BJ (cell line): ENCODE data around the gene ZNF559. TPM values are rescaled to one million over a fixed set of nuclear protein-coding genes. Genes with fewer than 3 reads are reported as not detected.
"Not testable (repeated sequence)": the region's sequence is repeated elsewhere in the genome, so short reads cannot be mapped to it uniquely, and the experiment has no call there.

ENCODE experiments used
- CTCF ChIA-PET: fragments of 350-600 bp; formaldehyde crosslinking; extraction: SDS; loops from one replicate; lab custom pipeline; 2021; ENCODE audit warnings: antibody characterized with exemption, inconsistent platforms; lab: Yijun Ruan, JAX
- POLR2A ChIA-PET: fragments of 300-600 bp; sonication (Branson Sonifier 250); formaldehyde crosslinking; extraction: SDS; loops from one replicate; lab custom pipeline; 2021; ENCODE audit warnings: antibody characterized with exemption; lab: Charles Lee
- DNase-seq: peaks from one replicate; pipeline ENCODE4 v3.0.0-alpha.2; 2011; ENCODE audit warnings: low read depth
- H3K27me3 ChIP-seq: 2 replicates; pipeline ENCODE4 v1.6.0; 2011; ENCODE audit warnings: low read length; ENCODE audit not compliant: control insufficient read depth, insufficient read depth
- H3K36me3 ChIP-seq: 2 replicates; pipeline ENCODE4 v1.5.1; 2011; ENCODE audit warnings: low read length; ENCODE audit not compliant: control insufficient read depth, insufficient read depth
- H3K4me3 ChIP-seq: 2 replicates; pipeline ENCODE4 v1.5.1; 2011; ENCODE audit warnings: low read depth, mild to moderate bottlenecking, control low read depth, low read length
- polyA minus RNA-seq: library from RNA; depleted of rRNA, polyadenylated mRNA; stranded (reverse); fragments of >200 nt; gene quantifications from 2 replicates; pipeline ENCODE4 v1.2.3, GENCODE V29; 2011; rRNA and poly(A)+ RNA removed
- polyA plus RNA-seq: library from polyadenylated mRNA; depleted of rRNA; stranded (reverse); fragments of >200 nt; gene quantifications from 2 replicates; pipeline ENCODE4 v1.2.3, GENCODE V29; 2011; rRNA removed
- TF ChIP-seq, protein P1 (sequence below): IDR thresholded peaks from 2 replicates; pipeline ENCODE4 v1.5.1; 2011; ENCODE audit warnings: low read depth, mild to moderate bottlenecking, control low read depth, inconsistent platforms, low read length, moderate library complexity; ENCODE audit not compliant: insufficient read depth

ZNF559 gene
- polyA plus RNA-seq (8.2 and 15.6 TPM in 2 replicates), polyA minus RNA-seq (3.8 and 7.3 TPM in 2 replicates)

DNA sequence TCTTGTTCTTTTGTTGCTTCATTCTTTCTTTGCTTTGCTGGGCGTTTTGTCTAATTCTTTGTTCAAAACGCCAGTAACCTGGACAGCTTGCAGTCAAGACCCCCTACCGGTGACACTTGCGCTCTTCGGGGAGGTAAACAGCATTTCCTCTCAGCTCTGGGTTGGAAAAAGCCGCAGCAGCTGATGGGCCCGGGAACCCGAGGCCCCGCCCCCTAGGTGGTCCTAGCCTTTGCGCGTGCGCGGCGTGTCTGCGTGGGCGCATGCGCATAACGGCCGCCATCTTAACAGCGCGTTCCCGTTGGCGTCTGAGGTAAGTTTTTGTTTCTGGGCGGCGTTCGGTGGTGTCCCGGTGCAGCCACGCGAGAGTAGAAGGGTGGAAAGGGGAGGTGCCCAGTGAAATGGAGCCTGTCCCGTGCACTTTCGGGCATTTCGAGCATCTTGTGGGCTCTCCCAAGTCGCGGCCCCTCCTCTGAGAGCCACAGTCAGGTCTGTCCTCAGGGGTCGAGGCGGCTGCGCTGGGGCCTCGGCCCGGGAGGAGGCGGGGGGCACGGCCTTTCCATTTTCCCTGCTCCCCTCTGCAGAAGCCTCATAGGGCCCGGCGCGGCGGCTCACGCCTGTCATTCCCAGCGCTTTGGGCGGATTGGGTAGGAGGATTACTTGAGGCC is at the start of gene ZNF559:
TSS of gene ZNF559 (plus strand) at position 261 of the 665 bp plus-strand sequence. CDS start 14,371 bp downstream, outside the sequence.
- DNase-seq = peak; percentile 77
- CTCF ChIA-PET = interaction anchor here (0.9 to 2.0 kb wide), 4 partner anchors 8 to 294 kb away, joined by 3 to 11 read pairs (median 4); no protein-coding TSS in a partner anchor
- Histone ChIP-seq H3K4me3 (peak within 1 kb of the TSS; percentile 89), H3K36me3 (no peaks in the 10 kb centered on the region), H3K27me3 (no peaks in the 10 kb centered on the region)
- POLR2A ChIA-PET = interaction anchor here (0.5 kb wide), 1 partner anchor 259 kb away, joined by 18 read pairs; no protein-coding TSS in a partner anchor
- TF ChIP-seq, protein P1, sequence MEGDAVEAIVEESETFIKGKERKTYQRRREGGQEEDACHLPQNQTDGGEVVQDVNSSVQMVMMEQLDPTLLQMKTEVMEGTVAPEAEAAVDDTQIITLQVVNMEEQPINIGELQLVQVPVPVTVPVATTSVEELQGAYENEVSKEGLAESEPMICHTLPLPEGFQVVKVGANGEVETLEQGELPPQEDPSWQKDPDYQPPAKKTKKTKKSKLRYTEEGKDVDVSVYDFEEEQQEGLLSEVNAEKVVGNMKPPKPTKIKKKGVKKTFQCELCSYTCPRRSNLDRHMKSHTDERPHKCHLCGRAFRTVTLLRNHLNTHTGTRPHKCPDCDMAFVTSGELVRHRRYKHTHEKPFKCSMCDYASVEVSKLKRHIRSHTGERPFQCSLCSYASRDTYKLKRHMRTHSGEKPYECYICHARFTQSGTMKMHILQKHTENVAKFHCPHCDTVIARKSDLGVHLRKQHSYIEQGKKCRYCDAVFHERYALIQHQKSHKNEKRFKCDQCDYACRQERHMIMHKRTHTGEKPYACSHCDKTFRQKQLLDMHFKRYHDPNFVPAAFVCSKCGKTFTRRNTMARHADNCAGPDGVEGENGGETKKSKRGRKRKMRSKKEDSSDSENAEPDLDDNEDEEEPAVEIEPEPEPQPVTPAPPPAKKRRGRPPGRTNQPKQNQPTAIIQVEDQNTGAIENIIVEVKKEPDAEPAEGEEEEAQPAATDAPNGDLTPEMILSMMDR = peak; percentile 44

DNA sequence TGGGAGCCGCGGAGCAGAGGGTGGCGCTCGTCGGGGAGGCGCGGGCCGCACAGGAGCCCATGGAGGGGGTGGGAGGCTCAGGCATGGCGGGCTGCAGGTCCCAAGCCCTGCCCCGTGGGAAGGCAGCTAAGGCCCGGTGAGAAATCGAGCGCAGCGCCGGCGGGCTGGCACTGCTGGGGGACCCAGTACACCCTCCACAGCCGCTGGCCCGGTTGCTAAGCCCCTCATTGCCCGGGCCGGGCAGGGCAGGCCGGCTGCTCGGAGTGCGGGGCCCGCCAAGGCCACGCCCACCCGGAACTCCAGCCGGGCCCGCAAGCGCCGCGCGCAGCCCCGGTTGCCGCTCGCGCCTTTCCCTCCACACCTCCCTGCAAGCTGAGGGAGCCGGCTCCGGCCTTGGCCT is 40.5 kb upstream of the ZNF559 start:
- POLR2A ChIA-PET, H3K4me3 ChIP-seq, CTCF ChIA-PET, H3K27me3 ChIP-seq, H3K36me3 ChIP-seq, DNase-seq: not testable (repeated sequence)

DNA sequence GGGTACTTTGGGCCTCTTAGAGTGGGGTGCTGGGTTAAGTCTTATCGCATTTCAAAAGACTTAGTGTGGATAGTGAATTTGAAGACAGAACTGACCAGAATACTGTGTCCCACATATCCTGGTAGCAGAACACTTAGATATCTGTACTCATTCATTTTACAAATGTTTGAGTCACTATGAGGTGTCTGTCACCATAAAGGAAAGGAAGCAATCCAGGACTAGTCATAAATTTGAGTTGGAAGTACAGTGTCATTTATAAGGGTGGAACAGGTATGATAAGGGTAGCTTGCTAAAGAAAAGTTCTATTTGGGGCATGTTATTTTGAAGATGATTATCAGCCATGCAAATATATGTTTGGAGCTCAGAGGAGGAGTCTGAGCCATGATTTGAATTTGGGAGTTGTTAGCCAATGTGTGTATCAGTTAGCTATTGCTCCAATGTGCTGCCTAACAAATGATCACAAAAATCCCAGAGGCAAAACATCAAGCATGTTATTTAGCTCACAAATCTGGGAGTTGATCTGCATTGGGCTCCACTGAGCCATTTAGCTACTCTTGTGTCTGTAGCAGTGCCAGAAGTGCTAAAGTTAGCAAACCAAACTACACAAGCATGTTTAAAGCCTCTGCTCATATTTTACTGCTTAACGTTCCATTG is 34.6 kb upstream of the ZNF559 start:
- ChIA-PET CTCF (no interaction called here), POLR2A (no interaction called here)
- no peaks in the 10 kb centered on the region for H3K27me3 ChIP-seq
- no peak for DNase-seq
- TF ChIP-seq, protein P1 = no peak
- peaks cover 3% of the 10 kb centered on the region; the same call in 1 of the 2 replicates for H3K36me3 ChIP-seq
- no peak overlapping the region for H3K4me3 ChIP-seq

DNA sequence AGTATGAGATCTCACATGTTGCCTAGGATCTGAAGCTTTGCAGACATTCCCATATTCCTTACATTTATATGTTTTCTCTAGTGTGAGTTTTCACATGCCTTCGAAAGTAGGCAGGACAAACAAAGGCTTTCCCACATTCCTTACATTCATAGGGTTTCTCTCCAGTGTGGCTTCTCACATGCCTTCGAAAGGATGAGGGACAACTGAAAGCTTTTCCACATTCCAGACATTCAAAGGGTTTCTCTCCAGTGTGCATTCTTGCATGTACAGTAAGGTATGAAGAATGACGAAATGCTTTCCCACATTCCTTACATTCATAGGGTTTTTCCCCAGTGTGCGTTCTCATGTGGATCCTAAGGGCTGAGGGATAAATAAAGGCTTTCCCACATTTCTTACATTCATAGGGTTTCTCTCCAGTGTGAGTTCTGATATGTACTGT is 28.5 kb upstream of the ZNF559 start:
- ChIA-PET CTCF (no interaction called here), POLR2A (no interaction called here)
- H3K4me3 ChIP-seq = no peak overlapping the region
- H3K36me3 ChIP-seq = peaks cover 12% of the 10 kb centered on the region
- no peaks in the 10 kb centered on the region for H3K27me3 ChIP-seq
- DNase-seq = no peak
- TF ChIP-seq, protein P1 = no peak

DNA sequence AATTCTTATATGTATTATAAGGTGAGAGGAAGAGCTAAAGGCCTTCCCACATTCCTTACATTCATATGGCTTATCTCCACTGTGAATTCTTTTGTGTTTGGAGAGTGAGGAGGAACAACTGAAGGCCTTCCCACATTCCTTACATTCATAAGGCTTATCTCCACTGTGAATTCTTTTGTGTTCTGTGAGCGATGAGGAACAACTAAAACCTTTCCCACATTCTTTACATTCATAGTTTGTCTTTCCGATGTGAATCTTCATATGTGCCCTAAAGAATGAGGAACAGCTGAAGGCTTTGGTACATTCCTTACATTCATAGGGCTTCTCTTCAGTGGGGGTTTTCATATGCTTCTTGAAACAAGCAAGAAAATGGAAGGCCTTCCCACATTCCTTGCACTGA is 27.6 kb upstream of the ZNF559 start:
- H3K4me3 ChIP-seq = no peak overlapping the region
- POLR2A ChIA-PET = no interaction called here
- peaks cover 15% of the 10 kb centered on the region for H3K36me3 ChIP-seq
- CTCF ChIA-PET = no interaction called here
- DNase-seq = no peak
- TF ChIP-seq, protein P1 = no peak
- H3K27me3 ChIP-seq = no peaks in the 10 kb centered on the region
